Adrenal gland (tissue), 5 donors: ENCODE data around the gene TARS2.

Source experiments
- POLR2A ChIP-seq, 2 donors: fragments of 450-650 bp; IDR thresholded peaks; one replicate each; pipeline ENCODE4 v1.6.1; 2017; ENCODE audit warnings: antibody characterized with exemption in 2 of 2, mild to moderate bottlenecking in 2 of 2, moderate library complexity in 1 of 2
- TF ChIP-seq, protein P1 (sequence below), 6 experiments: fragments of 450-650 bp in 4 of 6; fragments of 200-600 bp in 2 of 6; sonication (generic) in 1 of 6; IDR thresholded peaks; 1 replicate in 5 of 6; 2 replicates in 1 of 6; pipeline versions ENCODE4 v1.5.1 to v1.8.0; 2016 to 2021; ENCODE audit warnings: antibody characterized with exemption in 6 of 6, mild to moderate bottlenecking in 2 of 6, moderate library complexity in 1 of 6
- donor health status: DM: no; HTN: no; CAD: no.

DNA sequence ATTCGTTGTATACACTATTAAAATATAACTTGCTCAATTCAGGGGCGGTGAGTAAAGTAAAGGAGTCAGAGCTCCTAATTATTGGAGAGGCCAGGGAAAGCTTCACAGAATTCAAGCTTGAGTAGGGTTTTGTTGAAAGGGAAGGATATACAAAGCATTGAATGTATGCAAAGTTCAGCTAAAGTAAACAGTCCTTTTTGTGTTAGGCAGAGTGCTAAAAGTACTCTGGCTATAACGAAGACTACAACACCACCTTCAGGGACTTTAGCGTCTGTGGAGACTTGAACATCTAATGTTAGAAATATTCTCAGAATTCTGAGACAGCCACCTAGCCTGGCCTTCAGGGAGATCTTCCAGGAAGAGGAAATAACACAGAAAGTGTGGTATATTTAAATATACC, 29.4 kb downstream of the TARS2 start:
- TF ChIP-seq, protein P1, sequence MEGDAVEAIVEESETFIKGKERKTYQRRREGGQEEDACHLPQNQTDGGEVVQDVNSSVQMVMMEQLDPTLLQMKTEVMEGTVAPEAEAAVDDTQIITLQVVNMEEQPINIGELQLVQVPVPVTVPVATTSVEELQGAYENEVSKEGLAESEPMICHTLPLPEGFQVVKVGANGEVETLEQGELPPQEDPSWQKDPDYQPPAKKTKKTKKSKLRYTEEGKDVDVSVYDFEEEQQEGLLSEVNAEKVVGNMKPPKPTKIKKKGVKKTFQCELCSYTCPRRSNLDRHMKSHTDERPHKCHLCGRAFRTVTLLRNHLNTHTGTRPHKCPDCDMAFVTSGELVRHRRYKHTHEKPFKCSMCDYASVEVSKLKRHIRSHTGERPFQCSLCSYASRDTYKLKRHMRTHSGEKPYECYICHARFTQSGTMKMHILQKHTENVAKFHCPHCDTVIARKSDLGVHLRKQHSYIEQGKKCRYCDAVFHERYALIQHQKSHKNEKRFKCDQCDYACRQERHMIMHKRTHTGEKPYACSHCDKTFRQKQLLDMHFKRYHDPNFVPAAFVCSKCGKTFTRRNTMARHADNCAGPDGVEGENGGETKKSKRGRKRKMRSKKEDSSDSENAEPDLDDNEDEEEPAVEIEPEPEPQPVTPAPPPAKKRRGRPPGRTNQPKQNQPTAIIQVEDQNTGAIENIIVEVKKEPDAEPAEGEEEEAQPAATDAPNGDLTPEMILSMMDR (IDR thresholded peaks at IDR 0.05) = no peak
- no peak for TF ChIP-seq POLR2A (IDR thresholded peaks at IDR 0.05)
